ENCODE data around the gene EPB41L1. TPM values are rescaled to one million over a fixed set of nuclear protein-coding genes. Genes with fewer than 3 reads are reported as not detected.

EPB41L1 gene
- polyA plus RNA-seq, 1 donor from 2014 or later = 38.2 TPM

DNA sequence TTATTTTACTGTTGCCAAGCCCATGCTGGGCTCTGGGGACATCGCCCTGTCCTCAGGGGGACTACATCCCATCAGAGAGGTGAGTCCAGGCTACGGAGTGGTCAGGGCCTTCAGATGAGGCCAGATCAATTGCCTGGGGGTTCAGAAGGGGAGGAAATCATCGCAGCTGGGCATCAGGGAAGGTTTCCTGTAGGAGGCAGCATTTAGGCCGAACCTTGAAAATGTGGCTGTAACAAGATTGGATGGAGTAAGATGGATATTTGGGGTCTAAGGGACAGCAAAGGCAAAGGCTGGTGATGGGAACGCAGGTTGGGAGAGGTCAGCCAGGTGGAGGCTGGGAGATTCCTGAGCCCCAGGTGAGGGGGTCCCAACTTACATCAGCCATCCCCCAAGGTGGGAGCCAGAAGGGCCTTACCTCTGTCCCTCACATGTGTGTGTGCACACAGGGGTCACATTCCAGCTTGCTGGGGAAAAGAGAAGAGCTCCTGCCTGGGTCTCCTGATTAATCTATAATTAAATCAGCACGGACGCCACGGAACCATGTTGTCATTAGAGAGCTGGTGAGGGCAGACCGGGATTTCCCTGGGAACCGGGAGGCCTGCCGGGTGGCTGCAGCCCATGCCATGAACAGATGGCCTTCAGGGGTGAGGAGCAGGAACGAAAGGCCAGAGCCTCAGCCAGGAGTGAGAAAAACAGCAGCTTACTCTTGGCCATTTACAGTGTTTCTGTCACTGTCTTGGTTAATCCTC is 121.1 kb downstream of the EPB41L1 start:
- H2AFZ ChIP-seq (ENCODE audit: low read depth, low read length) = no peak overlapping the region
- H3K36me3 ChIP-seq (ENCODE audit: insufficient read depth, low read length) = no peaks in the 10 kb centered on the region
- H3F3A ChIP-seq (ENCODE audit: insufficient read depth, low read length, poor library complexity, severe bottlenecking) = no peaks in the 10 kb centered on the region
- H3K9me2 ChIP-seq (ENCODE audit: insufficient read depth, low read length) = no peaks in the 10 kb centered on the region
- H3K27me3 ChIP-seq (ENCODE audit: insufficient read depth, low read depth, low read length) = no peaks in the 10 kb centered on the region
- TF ChIP-seq EZH2 (IDR thresholded peaks at IDR 0.05; ENCODE audit: borderline replicate concordance, insufficient read depth, low read length, poor library complexity, severe bottlenecking) = no peak
- no peak for TF ChIP-seq POLR2AphosphoS5 (IDR thresholded peaks at IDR 0.05)
- TF ChIP-seq CTCF (IDR thresholded peaks at IDR 0.05; ENCODE audit: poor library complexity, severe bottlenecking) = no peak
- no peak for TF ChIP-seq REST (IDR thresholded peaks at IDR 0.05; ENCODE audit: borderline replicate concordance)
- no peak for TF ChIP-seq RAD21 (conservative IDR thresholded peaks at IDR 0.05)
- no peak for TF ChIP-seq SMC3 (conservative IDR thresholded peaks at IDR 0.05; ENCODE audit: poor library complexity)
- no peak for TF ChIP-seq MXI1 (conservative IDR thresholded peaks at IDR 0.05; ENCODE audit: poor library complexity, severe bottlenecking)
- no peak for TF ChIP-seq EP300 (conservative IDR thresholded peaks at IDR 0.05; ENCODE audit: poor library complexity, severe bottlenecking)
- TF ChIP-seq TAF1 (IDR thresholded peaks at IDR 0.05; ENCODE audit: low read depth) = no peak
- H3K4me3 ChIP-seq (ENCODE audit: low read length) = no peak overlapping the region
- H3K9ac ChIP-seq (ENCODE audit: low read length) = no peak overlapping the region
- no peaks in the 10 kb centered on the region for H3K79me2 ChIP-seq (replicated peaks; ENCODE audit: insufficient read depth, low read length)
- H4K20me1 ChIP-seq (ENCODE audit: insufficient read depth) = no peaks in the 10 kb centered on the region
- no peak overlapping the region for H3K27ac ChIP-seq (ENCODE audit: low read length)
- H3K4me2 ChIP-seq (ENCODE audit: low read length) = no peak overlapping the region
- no peaks in the 10 kb centered on the region for H3K9me3 ChIP-seq (ENCODE audit: low read length)

GRCh38 chr20:36277546-36277945 is 123.0 kb downstream of the EPB41L1 start:
- H3K79me2 ChIP-seq (replicated peaks; ENCODE audit: insufficient read depth, low read length) = no peaks in the 10 kb centered on the region
- H3K9ac ChIP-seq (ENCODE audit: low read length) = no peak overlapping the region
- H3K27ac ChIP-seq (ENCODE audit: low read length) = no peak overlapping the region
- H3K4me3 ChIP-seq (ENCODE audit: low read length) = no peak overlapping the region
- no peak overlapping the region for H2AFZ ChIP-seq (ENCODE audit: low read depth, low read length)
- no peaks in the 10 kb centered on the region for H3K27me3 ChIP-seq (ENCODE audit: insufficient read depth, low read depth, low read length)
- H3K9me2 ChIP-seq (ENCODE audit: insufficient read depth, low read length) = no peaks in the 10 kb centered on the region
- H3F3A ChIP-seq (ENCODE audit: insufficient read depth, low read length, poor library complexity, severe bottlenecking) = no peaks in the 10 kb centered on the region
- H3K36me3 ChIP-seq (ENCODE audit: insufficient read depth, low read length) = no peaks in the 10 kb centered on the region
- no peaks in the 10 kb centered on the region for H4K20me1 ChIP-seq (ENCODE audit: insufficient read depth)
- TF ChIP-seq POLR2AphosphoS5 (IDR thresholded peaks at IDR 0.05) (no peak), EP300 (conservative IDR thresholded peaks at IDR 0.05; ENCODE audit: poor library complexity, severe bottlenecking) (no peak), RAD21 (conservative IDR thresholded peaks at IDR 0.05) (no peak), REST (IDR thresholded peaks at IDR 0.05; ENCODE audit: borderline replicate concordance) (no peak), SMC3 (conservative IDR thresholded peaks at IDR 0.05; ENCODE audit: poor library complexity) (no peak), TAF1 (IDR thresholded peaks at IDR 0.05; ENCODE audit: low read depth) (no peak), EZH2 (IDR thresholded peaks at IDR 0.05; ENCODE audit: borderline replicate concordance, insufficient read depth, low read length, poor library complexity, severe bottlenecking) (no peak), CTCF (IDR thresholded peaks at IDR 0.05; ENCODE audit: poor library complexity, severe bottlenecking) (no peak), MXI1 (conservative IDR thresholded peaks at IDR 0.05; ENCODE audit: poor library complexity, severe bottlenecking) (no peak)
- H3K4me2 ChIP-seq (ENCODE audit: low read length) = no peak overlapping the region
- no peaks in the 10 kb centered on the region for H3K9me3 ChIP-seq (ENCODE audit: low read length)
